Mesenchymal stem cell (in vitro differentiated cells and primary cell): Measurements from ENCODE around the gene SEMG2.

Experiments
- DNase-seq: peaks from one replicate; pipeline ENCODE4 v3.0.0-alpha.2; 2013
- H2AFZ ChIP-seq: one replicate; pipeline ENCODE4 v1.6.1; 2013; ENCODE audit warnings: low read depth, mild to moderate bottlenecking, control low read depth, inconsistent platforms, low read length, moderate library complexity
- H2AK5ac ChIP-seq: 2 replicates; pipeline ENCODE4 v1.6.1; 2013; ENCODE audit warnings: low read length, moderate library complexity, mild to moderate bottlenecking, inconsistent platforms; ENCODE audit not compliant: severe bottlenecking
- H2BK120ac ChIP-seq: one replicate; pipeline ENCODE4 v1.6.1; 2013; ENCODE audit warnings: low read depth, mild to moderate bottlenecking, inconsistent platforms, low read length, moderate library complexity
- H2BK12ac ChIP-seq, 2 experiments: one replicate each; pipeline ENCODE4 v1.6.1; 2013; ENCODE audit warnings: inconsistent platforms in 2 of 2, low read length in 2 of 2, mild to moderate bottlenecking in 2 of 2, moderate library complexity in 2 of 2, control low read depth in 1 of 2
- H2BK15ac ChIP-seq: one replicate; pipeline ENCODE4 v1.6.1; 2013; ENCODE audit warnings: mild to moderate bottlenecking, low read depth, inconsistent platforms; ENCODE audit not compliant: poor library complexity, severe bottlenecking
- H2BK5ac ChIP-seq: 2 replicates; pipeline ENCODE4 v1.6.1; 2013; ENCODE audit warnings: low read depth, mild to moderate bottlenecking, low read length, control low read depth, inconsistent platforms; ENCODE audit not compliant: poor library complexity, severe bottlenecking
- H3K14ac ChIP-seq, 2 experiments: one replicate each; pipeline ENCODE4 v1.6.1; 2013; ENCODE audit warnings: inconsistent platforms in 2 of 2, low read length in 2 of 2, control low read depth in 1 of 2, mild to moderate bottlenecking in 1 of 2, moderate library complexity in 1 of 2
- H3K18ac ChIP-seq, 2 experiments: one replicate each; pipeline ENCODE4 v1.6.1; 2013; ENCODE audit warnings: inconsistent platforms in 2 of 2, low read length in 2 of 2, control low read depth in 1 of 2, low read depth in 1 of 2, mild to moderate bottlenecking in 1 of 2
- H3K23ac ChIP-seq, 2 experiments: one replicate each; pipeline ENCODE4 v1.6.1; 2013; ENCODE audit warnings: inconsistent platforms in 2 of 2, low read length in 2 of 2, mild to moderate bottlenecking in 2 of 2, moderate library complexity in 2 of 2, control low read depth in 1 of 2
- H3K27ac ChIP-seq: 2 replicates; pipeline ENCODE4 v1.5.1; 2013; ENCODE audit warnings: mild to moderate bottlenecking, moderate library complexity, low read length, control low read depth, inconsistent platforms; ENCODE audit not compliant: poor library complexity, severe bottlenecking
- H3K27me3 ChIP-seq, 2 experiments: 2 replicates each; pipeline versions ENCODE4 v1.6.1 to v1.7.0; 2013; ENCODE audit warnings: low read length in 2 of 2, mild to moderate bottlenecking in 2 of 2, moderate library complexity in 2 of 2, control low read depth in 1 of 2, inconsistent platforms in 1 of 2; ENCODE audit not compliant: control insufficient read depth in 1 of 2, insufficient read depth in 1 of 2
- H3K36me3 ChIP-seq, 2 experiments: 2 replicates each; pipeline versions ENCODE4 v1.6.1 to v1.7.0; 2013; ENCODE audit warnings: low read length in 2 of 2, control low read depth in 1 of 2, inconsistent platforms in 1 of 2, low read depth in 1 of 2, mild to moderate bottlenecking in 1 of 2; ENCODE audit not compliant: insufficient read depth in 2 of 2, control insufficient read depth in 1 of 2
- H3K4ac ChIP-seq, 2 experiments: one replicate each; pipeline ENCODE4 v1.6.1; 2013; ENCODE audit warnings: inconsistent platforms in 2 of 2, low read length in 2 of 2, mild to moderate bottlenecking in 2 of 2, moderate library complexity in 2 of 2, control low read depth in 1 of 2, low read depth in 1 of 2
- H3K4me1 ChIP-seq: 2 replicates; pipeline ENCODE4 v1.6.1; 2013; ENCODE audit warnings: low read depth, low read length, control low read depth; ENCODE audit not compliant: control insufficient read depth, insufficient read depth
- H3K4me2 ChIP-seq: 2 replicates; pipeline ENCODE4 v1.6.1; 2013; ENCODE audit warnings: low read length, mild to moderate bottlenecking, inconsistent platforms; ENCODE audit not compliant: poor library complexity, severe bottlenecking
- H3K4me3 ChIP-seq, 2 experiments: 2 replicates each; pipeline versions ENCODE4 v1.5.1 to v1.7.0; 2013; ENCODE audit warnings: low read length in 2 of 2, mild to moderate bottlenecking in 2 of 2, control low read depth in 1 of 2, low read depth in 1 of 2; ENCODE audit not compliant: insufficient read depth in 1 of 2
- H3K79me1 ChIP-seq: replicated peaks from 2 replicates; pipeline ENCODE4 v1.6.1; 2013; ENCODE audit warnings: mild to moderate bottlenecking, control low read depth, low read length, inconsistent platforms; ENCODE audit not compliant: poor library complexity, severe bottlenecking
- H3K9ac ChIP-seq: 2 replicates; pipeline ENCODE4 v1.7.0; 2013; ENCODE audit warnings: mild to moderate bottlenecking, low read length, moderate library complexity
- H3K9me3 ChIP-seq: 2 replicates; pipeline ENCODE4 v1.7.0; 2013; ENCODE audit warnings: mild to moderate bottlenecking, low read length; ENCODE audit not compliant: control insufficient read depth
- H4K8ac ChIP-seq: one replicate; pipeline ENCODE4 v1.6.1; 2013; ENCODE audit warnings: inconsistent platforms, mild to moderate bottlenecking, low read length, moderate library complexity
- H4K91ac ChIP-seq: one replicate; pipeline ENCODE4 v1.6.1; 2013; ENCODE audit warnings: mild to moderate bottlenecking, low read length, inconsistent platforms
- WGBS: methylation state at CpG from one replicate; pipeline ENCODE4 v1.1.7; 2013; ENCODE audit warnings: mixed read lengths; 5-methylcytosine and 5-hydroxymethylcytosine counted together

Gene SEMG2

GRCh38 chr20:45226287-45226686, 5.1 kb downstream of the SEMG2 start:
- Histone ChIP-seq H2AK5ac (no peak overlapping the region), H3K4ac (no peak overlapping the region), H3K9me3 (no peaks in the 10 kb centered on the region), H3K27ac (no peak overlapping the region), H3K9ac (no peak overlapping the region), H3K79me1 (no peaks in the 10 kb centered on the region), H3K36me3 (no peaks in the 10 kb centered on the region), H3K14ac (no peak overlapping the region), H3K27me3 (peaks cover 6 to 82% of the 10 kb centered on the region in 2 experiments), H3K4me2 (no peak overlapping the region), H3K4me3 (no peak overlapping the region), H4K91ac (no peak overlapping the region), H2AFZ (no peak overlapping the region), H2BK12ac (no peak overlapping the region), H2BK120ac (no peak overlapping the region), H2BK5ac (no peak overlapping the region), H3K4me1 (no peaks in the 10 kb centered on the region), H3K18ac (no peak overlapping the region), H3K23ac (no peak overlapping the region), H4K8ac (no peak overlapping the region), H2BK15ac (no peak overlapping the region)
- no CpG with 5 or more reads among the region's 1 CpG for WGBS
- no peak for DNase-seq

- Histone ChIP-seq H3K27me3 (peaks cover 4 to 80% of the 10 kb centered on the region in 2 experiments), H3K9ac (no peak overlapping the region), H2BK12ac (no peak overlapping the region), H2AK5ac (no peak overlapping the region), H4K8ac (no peak overlapping the region), H4K91ac (no peak overlapping the region), H2AFZ (no peak overlapping the region), H3K79me1 (no peaks in the 10 kb centered on the region), H3K4me3 (no peak overlapping the region), H3K36me3 (no peaks in the 10 kb centered on the region), H3K4me2 (no peak overlapping the region), H3K4me1 (no peaks in the 10 kb centered on the region), H3K23ac (no peak overlapping the region), H3K4ac (no peak overlapping the region), H2BK5ac (no peak overlapping the region), H3K27ac (no peak overlapping the region), H3K9me3 (no peaks in the 10 kb centered on the region), H2BK15ac (no peak overlapping the region), H3K18ac (no peak overlapping the region), H2BK120ac (no peak overlapping the region), H3K14ac (no peak overlapping the region)
- no peak for DNase-seq
- 59% methylated on average over 17 of the region's 18 CpGs for WGBS
These were observed 8.3 kb downstream of the SEMG2 start for GRCh38 chr20:45229264-45230056.

- no peaks in the 10 kb centered on the region for H3K79me1 ChIP-seq
These were observed 9.5 kb downstream of the SEMG2 start for GRCh38 chr20:45230631-45231030.

GRCh38 chr20:45235995-45236394, 14.8 kb downstream of the SEMG2 start:
- no peak overlapping the region for H3K4ac ChIP-seq
- H3K4me3 ChIP-seq: no peak overlapping the region
- H3K79me1 ChIP-seq: no peaks in the 10 kb centered on the region
- H2BK15ac ChIP-seq: no peak overlapping the region
- no peak overlapping the region for H4K91ac ChIP-seq
- H3K27me3 ChIP-seq: peaks cover 8 to 43% of the 10 kb centered on the region in 2 experiments
- no peak for DNase-seq
- no peak overlapping the region for H3K14ac ChIP-seq
- H3K9ac ChIP-seq: no peak overlapping the region
- WGBS: 62% methylated on average over 4 of the region's 4 CpGs
- no peak overlapping the region for H2BK5ac ChIP-seq
- no peak overlapping the region for H2BK120ac ChIP-seq
- H3K23ac ChIP-seq: no peak overlapping the region
- H3K4me1 ChIP-seq: no peaks in the 10 kb centered on the region
- H3K4me2 ChIP-seq: no peak overlapping the region
- no peak overlapping the region for H3K18ac ChIP-seq
- H2BK12ac ChIP-seq: no peak overlapping the region
- no peak overlapping the region for H2AFZ ChIP-seq
- H4K8ac ChIP-seq: no peak overlapping the region
- no peaks in the 10 kb centered on the region for H3K9me3 ChIP-seq
- no peak overlapping the region for H3K27ac ChIP-seq
- H3K36me3 ChIP-seq: no peaks in the 10 kb centered on the region
- no peak overlapping the region for H2AK5ac ChIP-seq

More at GRCh38 chr20:45230631-45231030, 9.5 kb downstream of the SEMG2 start:
- no peak overlapping the region for H3K4me2 ChIP-seq
- no peaks in the 10 kb centered on the region for H3K4me1 ChIP-seq
- H3K14ac ChIP-seq: no peak overlapping the region
- no peak overlapping the region for H2AFZ ChIP-seq
- H3K9me3 ChIP-seq: no peaks in the 10 kb centered on the region
- H2BK5ac ChIP-seq: no peak overlapping the region
- H4K8ac ChIP-seq: no peak overlapping the region
- H3K23ac ChIP-seq: no peak overlapping the region
- no peak for DNase-seq
- H3K27me3 ChIP-seq: peaks cover 0 to 71% of the 10 kb centered on the region in 2 experiments
- H3K36me3 ChIP-seq: no peaks in the 10 kb centered on the region
- no peak overlapping the region for H2AK5ac ChIP-seq
- H3K4ac ChIP-seq: no peak overlapping the region
- H2BK15ac ChIP-seq: no peak overlapping the region
- no peak overlapping the region for H4K91ac ChIP-seq
- no peak overlapping the region for H3K4me3 ChIP-seq
- H2BK12ac ChIP-seq: no peak overlapping the region
- no peak overlapping the region for H2BK120ac ChIP-seq
- no peak overlapping the region for H3K27ac ChIP-seq
- no peak overlapping the region for H3K9ac ChIP-seq
- H3K18ac ChIP-seq: no peak overlapping the region
- WGBS: 75% methylated on average over 9 of the region's 9 CpGs
